Neural cell (in vitro differentiated cells): Measurements from ENCODE around the gene COL1A1. TPM values are rescaled to one million over a fixed set of nuclear protein-coding genes. Genes with fewer than 3 reads are reported as not detected.

Experiments used
- H2AFZ ChIP-seq: fragments of 200-600, 300-800 bp; sonication (generic), shearing (Covaris generic); 2 replicates; pipeline ENCODE4 v1.6.0; 2014; ENCODE audit warnings: low read depth, mild to moderate bottlenecking, antibody characterized with exemption, low read length, moderate library complexity
- H3F3A ChIP-seq: fragments of 200-600 bp; shearing (Covaris generic); 2 replicates; pipeline ENCODE4 v1.6.1; 2016; ENCODE audit warnings: mild to moderate bottlenecking, moderate library complexity, mixed read lengths, antibody characterized with exemption, low read length; ENCODE audit not compliant: insufficient read depth, poor library complexity, severe bottlenecking
- H3K27ac ChIP-seq: fragments of 200-600, 300-800 bp; sonication (generic), shearing (Covaris generic); 2 replicates; pipeline ENCODE4 v1.5.1; 2014; ENCODE audit warnings: mild to moderate bottlenecking, low read length, moderate library complexity
- H3K27me3 ChIP-seq: fragments of 300-800, 200-600 bp; sonication (generic), shearing (Covaris generic); 2 replicates; pipeline ENCODE4 v1.6.0; 2014; ENCODE audit warnings: mild to moderate bottlenecking, low read depth, low read length, moderate library complexity; ENCODE audit not compliant: insufficient read depth
- H3K36me3 ChIP-seq: fragments of 300-800, 200-600 bp; sonication (generic), shearing (Covaris generic); 2 replicates; pipeline ENCODE4 v1.5.1; 2014; ENCODE audit warnings: mild to moderate bottlenecking, antibody characterized with exemption, low read length, moderate library complexity; ENCODE audit not compliant: insufficient read depth
- H3K4me2 ChIP-seq: fragments of 300-800, 200-600 bp; sonication (generic), shearing (Covaris generic); 2 replicates; pipeline ENCODE4 v1.6.0; 2014; ENCODE audit warnings: mild to moderate bottlenecking, low read length
- H3K4me3 ChIP-seq: fragments of 300-800, 200-600 bp; sonication (generic), shearing (Covaris generic); 2 replicates; pipeline ENCODE4 v1.5.1; 2014; ENCODE audit warnings: mild to moderate bottlenecking, low read length, moderate library complexity
- H3K79me2 ChIP-seq: fragments of 200-600 bp; shearing (Covaris generic); replicated peaks from 2 replicates; pipeline ENCODE4 v1.6.0; 2014; ENCODE audit warnings: mild to moderate bottlenecking, low read length, moderate library complexity; ENCODE audit not compliant: insufficient read depth
- H3K9ac ChIP-seq: fragments of 300-800, 200-600 bp; sonication (generic), shearing (Covaris generic); 2 replicates; pipeline ENCODE4 v1.6.1; 2016; ENCODE audit warnings: mild to moderate bottlenecking, low read length, mixed read lengths
- H3K9me2 ChIP-seq: fragments of 200-600 bp; shearing (Covaris generic); 2 replicates; pipeline ENCODE4 v1.6.1; 2016; ENCODE audit warnings: mild to moderate bottlenecking, low read length, mixed read lengths; ENCODE audit not compliant: insufficient read depth
- H3K9me3 ChIP-seq: fragments of 200-600, 300-800 bp; sonication (generic), shearing (Covaris generic); 2 replicates; pipeline ENCODE4 v1.6.1; 2016; ENCODE audit warnings: mild to moderate bottlenecking, mixed run types, low read length, moderate library complexity, mixed read lengths
- H4K20me1 ChIP-seq: fragments of 200-600 bp; shearing (Covaris generic); 2 replicates; pipeline ENCODE4 v1.6.1; 2016; ENCODE audit warnings: mild to moderate bottlenecking, mixed run types; ENCODE audit not compliant: insufficient read depth
- EP300 ChIP-seq: fragments of 450-650 bp; conservative IDR thresholded peaks from 2 replicates; pipeline ENCODE4 v1.6.1; 2014; ENCODE audit warnings: antibody characterized with exemption, mild to moderate bottlenecking, moderate library complexity; ENCODE audit not compliant: poor library complexity, severe bottlenecking
- EZH2 ChIP-seq: fragments of 200-600, 300-800 bp; shearing (Covaris generic), sonication (generic); IDR thresholded peaks from 2 replicates; pipeline ENCODE4 v1.6.1; 2014; ENCODE audit warnings: antibody characterized with exemption, low read length, borderline replicate concordance, mild to moderate bottlenecking; ENCODE audit not compliant: insufficient read depth, poor library complexity, severe bottlenecking
- MXI1 ChIP-seq: fragments of 450-650 bp; conservative IDR thresholded peaks from 2 replicates; pipeline ENCODE4 v1.6.1; 2014; ENCODE audit warnings: antibody characterized with exemption, mild to moderate bottlenecking; ENCODE audit not compliant: poor library complexity, severe bottlenecking
- POLR2AphosphoS5 ChIP-seq: IDR thresholded peaks from 2 replicates; pipeline ENCODE4 v1.6.1; 2012
- RAD21 ChIP-seq: fragments of 450-650 bp; conservative IDR thresholded peaks from 2 replicates; pipeline ENCODE4 v1.6.1; 2014; ENCODE audit warnings: antibody characterized with exemption, mild to moderate bottlenecking, moderate library complexity
- SMC3 ChIP-seq: fragments of 450-650 bp; conservative IDR thresholded peaks from 2 replicates; pipeline ENCODE4 v1.6.1; 2014; ENCODE audit warnings: antibody characterized with exemption, mild to moderate bottlenecking, moderate library complexity; ENCODE audit not compliant: poor library complexity
- TAF1 ChIP-seq: IDR thresholded peaks from 2 replicates; pipeline ENCODE4 v1.6.1; 2012; ENCODE audit warnings: low read depth
- polyA plus RNA-seq: library from polyadenylated mRNA; depleted of rRNA; stranded (reverse); fragments of >200 nt; gene quantifications from 2 replicates; pipeline ENCODE4 v1.2.3, GENCODE V29; 2014
- TF ChIP-seq, protein P1 (sequence below): IDR thresholded peaks from 2 replicates; pipeline ENCODE4 v1.6.1; 2012; ENCODE audit warnings: borderline replicate concordance
- TF ChIP-seq, protein P2 (sequence below): fragments of 450-650 bp; IDR thresholded peaks from 2 replicates; pipeline ENCODE4 v1.5.1; 2014; ENCODE audit warnings: antibody characterized with exemption, mild to moderate bottlenecking, moderate library complexity; ENCODE audit not compliant: poor library complexity, severe bottlenecking

The COL1A1 gene
- polyA plus RNA-seq, 1 donor from 2014 or later = 0.14 TPM

DNA sequence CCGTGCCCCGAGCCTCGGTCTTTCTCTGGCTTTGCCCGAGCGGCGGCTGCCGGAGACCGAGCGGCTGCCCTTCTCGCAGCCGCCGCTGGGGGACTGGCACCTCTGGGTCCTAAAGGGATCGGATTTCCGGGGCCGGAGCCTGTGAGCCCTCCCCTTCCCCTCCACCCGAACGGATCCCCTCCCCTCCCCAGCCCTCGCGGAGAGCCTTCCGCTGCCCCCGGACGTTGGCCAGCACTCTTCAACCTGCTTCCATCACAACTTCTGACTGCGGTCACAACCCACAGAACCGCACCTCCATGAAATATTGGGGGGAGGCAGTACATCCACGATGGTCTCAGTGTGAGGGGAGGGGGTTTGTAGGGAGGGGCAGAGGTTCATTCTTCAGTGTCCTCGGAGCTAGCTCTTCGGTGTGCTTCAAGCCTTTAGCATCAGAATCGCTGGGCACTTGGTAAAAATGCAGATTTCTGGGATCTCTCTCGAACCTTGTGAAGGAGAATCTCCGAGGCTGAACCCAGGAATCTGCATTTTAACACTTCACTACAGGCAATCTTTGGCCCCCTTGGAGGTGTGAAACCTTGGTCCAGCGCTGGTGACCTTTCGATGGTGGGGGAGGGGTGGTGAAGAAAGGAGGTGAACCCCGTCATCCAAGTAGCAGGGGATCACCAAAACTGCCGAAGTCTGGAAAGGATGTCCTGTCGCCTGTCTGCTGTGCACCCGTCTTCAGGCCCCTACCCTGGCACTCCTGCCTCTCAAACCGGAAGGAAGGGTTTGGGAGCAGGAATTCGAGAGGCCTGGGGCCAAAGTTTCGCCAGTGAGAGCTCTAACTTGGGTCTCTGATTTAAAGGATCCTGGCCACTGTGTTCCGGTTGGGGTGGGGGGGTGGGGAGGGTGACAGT is 50.1 kb downstream of the COL1A1 start:
- Histone ChIP-seq H3K9me3 (no peaks in the 10 kb centered on the region), H3K4me2 (peak overlapping the region; percentile 82), H2AFZ (no peak overlapping the region), H3K4me3 (peak overlapping the region; percentile 91), H3K9me2 (no peaks in the 10 kb centered on the region), H3K79me2 (peaks cover 41% of the 10 kb centered on the region), H3K9ac (peak overlapping the region; percentile 94), H3K36me3 (no peaks in the 10 kb centered on the region), H3K27me3 (no peaks in the 10 kb centered on the region), H3F3A (no peaks in the 10 kb centered on the region), H4K20me1 (peaks cover 31% of the 10 kb centered on the region), H3K27ac (peak overlapping the region; percentile 89)
- TF ChIP-seq, protein P1, sequence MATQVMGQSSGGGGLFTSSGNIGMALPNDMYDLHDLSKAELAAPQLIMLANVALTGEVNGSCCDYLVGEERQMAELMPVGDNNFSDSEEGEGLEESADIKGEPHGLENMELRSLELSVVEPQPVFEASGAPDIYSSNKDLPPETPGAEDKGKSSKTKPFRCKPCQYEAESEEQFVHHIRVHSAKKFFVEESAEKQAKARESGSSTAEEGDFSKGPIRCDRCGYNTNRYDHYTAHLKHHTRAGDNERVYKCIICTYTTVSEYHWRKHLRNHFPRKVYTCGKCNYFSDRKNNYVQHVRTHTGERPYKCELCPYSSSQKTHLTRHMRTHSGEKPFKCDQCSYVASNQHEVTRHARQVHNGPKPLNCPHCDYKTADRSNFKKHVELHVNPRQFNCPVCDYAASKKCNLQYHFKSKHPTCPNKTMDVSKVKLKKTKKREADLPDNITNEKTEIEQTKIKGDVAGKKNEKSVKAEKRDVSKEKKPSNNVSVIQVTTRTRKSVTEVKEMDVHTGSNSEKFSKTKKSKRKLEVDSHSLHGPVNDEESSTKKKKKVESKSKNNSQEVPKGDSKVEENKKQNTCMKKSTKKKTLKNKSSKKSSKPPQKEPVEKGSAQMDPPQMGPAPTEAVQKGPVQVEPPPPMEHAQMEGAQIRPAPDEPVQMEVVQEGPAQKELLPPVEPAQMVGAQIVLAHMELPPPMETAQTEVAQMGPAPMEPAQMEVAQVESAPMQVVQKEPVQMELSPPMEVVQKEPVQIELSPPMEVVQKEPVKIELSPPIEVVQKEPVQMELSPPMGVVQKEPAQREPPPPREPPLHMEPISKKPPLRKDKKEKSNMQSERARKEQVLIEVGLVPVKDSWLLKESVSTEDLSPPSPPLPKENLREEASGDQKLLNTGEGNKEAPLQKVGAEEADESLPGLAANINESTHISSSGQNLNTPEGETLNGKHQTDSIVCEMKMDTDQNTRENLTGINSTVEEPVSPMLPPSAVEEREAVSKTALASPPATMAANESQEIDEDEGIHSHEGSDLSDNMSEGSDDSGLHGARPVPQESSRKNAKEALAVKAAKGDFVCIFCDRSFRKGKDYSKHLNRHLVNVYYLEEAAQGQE = no peak
- TF ChIP-seq, protein P2, sequence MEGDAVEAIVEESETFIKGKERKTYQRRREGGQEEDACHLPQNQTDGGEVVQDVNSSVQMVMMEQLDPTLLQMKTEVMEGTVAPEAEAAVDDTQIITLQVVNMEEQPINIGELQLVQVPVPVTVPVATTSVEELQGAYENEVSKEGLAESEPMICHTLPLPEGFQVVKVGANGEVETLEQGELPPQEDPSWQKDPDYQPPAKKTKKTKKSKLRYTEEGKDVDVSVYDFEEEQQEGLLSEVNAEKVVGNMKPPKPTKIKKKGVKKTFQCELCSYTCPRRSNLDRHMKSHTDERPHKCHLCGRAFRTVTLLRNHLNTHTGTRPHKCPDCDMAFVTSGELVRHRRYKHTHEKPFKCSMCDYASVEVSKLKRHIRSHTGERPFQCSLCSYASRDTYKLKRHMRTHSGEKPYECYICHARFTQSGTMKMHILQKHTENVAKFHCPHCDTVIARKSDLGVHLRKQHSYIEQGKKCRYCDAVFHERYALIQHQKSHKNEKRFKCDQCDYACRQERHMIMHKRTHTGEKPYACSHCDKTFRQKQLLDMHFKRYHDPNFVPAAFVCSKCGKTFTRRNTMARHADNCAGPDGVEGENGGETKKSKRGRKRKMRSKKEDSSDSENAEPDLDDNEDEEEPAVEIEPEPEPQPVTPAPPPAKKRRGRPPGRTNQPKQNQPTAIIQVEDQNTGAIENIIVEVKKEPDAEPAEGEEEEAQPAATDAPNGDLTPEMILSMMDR = peak; percentile 47
- TF ChIP-seq RAD21 (no peak), EZH2 (no peak), POLR2AphosphoS5 (peak; percentile 57), EP300 (no peak), TAF1 (peak; percentile 60), SMC3 (no peak), MXI1 (no peak)

DNA sequence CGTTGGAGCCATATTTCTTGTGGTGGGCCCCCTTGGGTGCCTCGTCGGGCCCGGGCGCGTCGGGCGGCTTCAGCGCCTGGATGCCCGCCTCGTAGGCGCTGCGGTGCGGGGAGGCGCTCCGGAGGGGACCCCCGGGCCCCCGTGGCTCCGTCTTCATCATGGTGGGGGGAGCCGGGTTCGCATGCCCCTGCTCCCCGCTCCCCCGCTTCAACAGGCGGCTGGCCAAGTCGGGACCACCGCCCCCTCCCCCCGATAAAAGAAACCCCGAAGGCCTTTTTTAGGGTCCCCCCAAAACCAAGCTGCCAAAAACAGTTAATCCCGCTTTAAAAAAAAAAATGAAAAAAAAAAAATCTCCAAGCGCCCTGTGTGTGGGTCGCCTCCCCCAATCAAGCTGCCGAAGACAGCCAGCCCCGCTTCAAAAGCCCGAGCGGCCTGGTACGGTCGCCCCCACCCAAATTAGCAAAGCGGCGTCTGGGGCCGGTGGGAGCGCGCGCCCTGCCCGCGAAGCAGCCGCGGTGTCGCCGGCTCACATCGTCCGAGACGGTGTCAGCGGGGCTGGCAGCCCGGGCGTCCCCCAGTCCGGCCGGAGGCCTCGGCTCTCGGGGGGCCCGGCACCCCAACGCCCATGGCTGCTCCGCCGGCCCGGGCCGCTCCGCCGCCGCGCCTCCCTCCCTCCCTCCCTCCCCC is 50.9 kb downstream of the COL1A1 start, which contains the start of gene PPP1R9B:
Gene PPP1R9B, minus strand, starts transcription at position 324 of the 687 bp plus-strand sequence. Its CDS starts 164 bp downstream, at position 160.
- Histone ChIP-seq H3K27me3 (no peaks in the 10 kb centered on the region), H3K9me2 (no peaks in the 10 kb centered on the region), H3K9me3 (no peaks in the 10 kb centered on the region), H3K4me2 (peak within 1 kb of the TSS; percentile 82), H3F3A (no peaks in the 10 kb centered on the region), H3K79me2 (peaks cover 43% of the 10 kb centered on the region), H3K36me3 (no peaks in the 10 kb centered on the region), H2AFZ (no peak within 1 kb of the TSS), H4K20me1 (peaks cover 39% of the 10 kb centered on the region), H3K4me3 (peak within 1 kb of the TSS; percentile 91), H3K27ac (peak within 1 kb of the TSS; percentile 89), H3K9ac (peak within 1 kb of the TSS; percentile 94)
- TF ChIP-seq, protein P1 = no peak
- TF ChIP-seq TAF1 (no peak), POLR2AphosphoS5 (no peak), MXI1 (peak; percentile 19)
- TF ChIP-seq, protein P2 = no peak
